Measurements from ENCODE around the gene EML4.
A peak's percentile ranks its signal among the peaks of the same experiment; 100 is the strongest.

Gene EML4

GRCh38 chr2:42217914-42218313, 48.8 kb downstream of the EML4 start:
- Histone ChIP-seq H3K27ac (peak overlapping the region; percentile 77), H3K36me3 (no peaks in the 10 kb centered on the region), H3K4me3 (ENCODE audit: low read depth in 1 of 2, low read length in 1 of 2) (no peak overlapping the region), H3K4me1 (ENCODE audit: control insufficient read depth in 1 of 2, insufficient read depth in 1 of 2, low read depth in 1 of 2, low read length in 1 of 2) (peaks cover 68 to 81% of the 10 kb centered on the region in 2 experiments), H3K9me3 (no peaks in the 10 kb centered on the region), H3K27me3 (no peaks in the 10 kb centered on the region)
- TF ChIP-seq, protein P1, sequence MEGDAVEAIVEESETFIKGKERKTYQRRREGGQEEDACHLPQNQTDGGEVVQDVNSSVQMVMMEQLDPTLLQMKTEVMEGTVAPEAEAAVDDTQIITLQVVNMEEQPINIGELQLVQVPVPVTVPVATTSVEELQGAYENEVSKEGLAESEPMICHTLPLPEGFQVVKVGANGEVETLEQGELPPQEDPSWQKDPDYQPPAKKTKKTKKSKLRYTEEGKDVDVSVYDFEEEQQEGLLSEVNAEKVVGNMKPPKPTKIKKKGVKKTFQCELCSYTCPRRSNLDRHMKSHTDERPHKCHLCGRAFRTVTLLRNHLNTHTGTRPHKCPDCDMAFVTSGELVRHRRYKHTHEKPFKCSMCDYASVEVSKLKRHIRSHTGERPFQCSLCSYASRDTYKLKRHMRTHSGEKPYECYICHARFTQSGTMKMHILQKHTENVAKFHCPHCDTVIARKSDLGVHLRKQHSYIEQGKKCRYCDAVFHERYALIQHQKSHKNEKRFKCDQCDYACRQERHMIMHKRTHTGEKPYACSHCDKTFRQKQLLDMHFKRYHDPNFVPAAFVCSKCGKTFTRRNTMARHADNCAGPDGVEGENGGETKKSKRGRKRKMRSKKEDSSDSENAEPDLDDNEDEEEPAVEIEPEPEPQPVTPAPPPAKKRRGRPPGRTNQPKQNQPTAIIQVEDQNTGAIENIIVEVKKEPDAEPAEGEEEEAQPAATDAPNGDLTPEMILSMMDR (IDR thresholded peaks at IDR 0.05), result no peak

DNA sequence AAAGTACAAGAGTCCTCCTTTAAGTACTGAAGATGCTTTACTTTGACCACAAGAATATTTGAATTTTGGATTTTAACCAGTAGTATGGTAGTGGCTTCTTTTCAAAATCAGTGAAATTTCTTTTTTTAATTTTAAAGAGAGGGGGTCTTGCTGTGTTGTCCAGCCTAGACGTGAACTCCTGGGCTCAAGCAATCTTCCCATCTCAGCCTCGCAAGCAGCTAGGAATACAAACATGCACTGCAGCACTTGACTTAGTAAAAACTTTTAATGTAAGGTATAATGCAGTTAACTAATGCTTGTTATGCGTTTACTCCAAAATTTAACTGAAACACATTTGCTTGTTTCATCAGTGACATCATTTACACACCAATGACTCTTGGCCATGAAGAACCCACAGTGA, 49.6 kb downstream of the EML4 start:
- Histone ChIP-seq H3K4me1 (ENCODE audit: control insufficient read depth in 1 of 2, insufficient read depth in 1 of 2, low read depth in 1 of 2, low read length in 1 of 2) (peaks cover 67 to 81% of the 10 kb centered on the region in 2 experiments), H3K36me3 (no peaks in the 10 kb centered on the region), H3K4me3 (ENCODE audit: low read depth in 1 of 2, low read length in 1 of 2) (no peak overlapping the region), H3K27ac (peak overlapping the region; percentile 77), H3K9me3 (no peaks in the 10 kb centered on the region), H3K27me3 (no peaks in the 10 kb centered on the region)
- TF ChIP-seq, protein P1 (IDR thresholded peaks at IDR 0.05), result no peak

DNA sequence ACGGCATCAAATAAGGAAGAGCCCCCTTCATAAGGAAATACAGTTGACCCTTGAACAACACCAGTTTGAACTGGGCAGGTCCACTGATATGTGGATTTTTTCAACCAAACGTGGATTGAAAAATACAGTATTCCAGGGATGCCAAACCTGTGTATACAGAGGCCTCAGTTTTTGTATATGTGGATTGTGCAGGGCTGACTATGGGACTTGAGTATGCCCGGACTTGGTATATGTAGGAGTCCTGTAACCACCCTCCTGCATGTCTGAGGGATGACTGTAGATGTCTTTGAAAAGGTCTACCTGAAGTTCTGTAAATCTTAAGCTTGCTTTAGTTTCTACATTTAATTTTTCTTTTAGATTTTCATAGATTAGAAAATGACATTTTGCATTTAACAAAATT, 50.0 kb downstream of the EML4 start:
- Histone ChIP-seq H3K4me3 (ENCODE audit: low read depth in 1 of 2, low read length in 1 of 2) (no peak overlapping the region), H3K36me3 (no peaks in the 10 kb centered on the region), H3K4me1 (ENCODE audit: control insufficient read depth in 1 of 2, insufficient read depth in 1 of 2, low read depth in 1 of 2, low read length in 1 of 2) (peaks cover 67 to 77% of the 10 kb centered on the region in 2 experiments), H3K27me3 (no peaks in the 10 kb centered on the region), H3K27ac (no peak overlapping the region), H3K9me3 (no peaks in the 10 kb centered on the region)
- TF ChIP-seq, protein P1 (IDR thresholded peaks at IDR 0.05), result no peak

GRCh38 chr2:42220566-42220965, 51.4 kb downstream of the EML4 start:
- Histone ChIP-seq H3K4me1 (ENCODE audit: control insufficient read depth in 1 of 2, insufficient read depth in 1 of 2, low read depth in 1 of 2, low read length in 1 of 2) (peaks cover 66 to 70% of the 10 kb centered on the region in 2 experiments), H3K27me3 (no peaks in the 10 kb centered on the region), H3K27ac (peak overlapping the region; percentile 61), H3K9me3 (no peaks in the 10 kb centered on the region), H3K4me3 (ENCODE audit: low read depth in 1 of 2, low read length in 1 of 2) (no peak overlapping the region), H3K36me3 (no peaks in the 10 kb centered on the region)
- TF ChIP-seq, protein P1 (IDR thresholded peaks at IDR 0.05), result no peak

GRCh38 chr2:42223067-42223854, 54.1 kb downstream of the EML4 start:
- H3K4me3 ChIP-seq (ENCODE audit: low read depth in 1 of 2, low read length in 1 of 2), result no peak overlapping the region
- peak overlapping the region; percentile 53 for H3K27ac ChIP-seq
- TF ChIP-seq, protein P1 (IDR thresholded peaks at IDR 0.05), result no peak
- H3K4me1 ChIP-seq (ENCODE audit: control insufficient read depth in 1 of 2, insufficient read depth in 1 of 2, low read depth in 1 of 2, low read length in 1 of 2), result peaks cover 39 to 44% of the 10 kb centered on the region in 2 experiments
- H3K36me3 ChIP-seq, result no peaks in the 10 kb centered on the region
- H3K9me3 ChIP-seq, result no peaks in the 10 kb centered on the region
- H3K27me3 ChIP-seq, result no peaks in the 10 kb centered on the region

All from neutrophil (primary cell).